ENCODE data around the gene MZB1.

MZB1 gene

GRCh38 chr5:139389701-139390638, at the start of gene MZB1:
Gene MZB1, minus strand, starts transcription at chr5:139389913. Its CDS starts 57 bp downstream, at chr5:139389856.
- no peak for DNase-seq

GRCh38 chr5:139439013-139439903, 49.5 kb upstream of the MZB1 start, which contains the start of gene DNAJC18:
Gene DNAJC18, minus strand, starts transcription at chr5:139439525. Its CDS starts 80 bp downstream, at chr5:139439445.
- DNase-seq, result peak; percentile 88

- no peak for DNase-seq
These were observed 48.9 kb upstream of the MZB1 start for GRCh38 chr5:139438707-139439012.

- no peak for DNase-seq
These were observed 46.0 kb upstream of the MZB1 start for GRCh38 chr5:139435676-139436075.

- DNase-seq, result no peak
These were observed 42.0 kb upstream of the MZB1 start for GRCh38 chr5:139431706-139432105.

- no peak for DNase-seq
These were observed 40.3 kb upstream of the MZB1 start for GRCh38 chr5:139430015-139430414.

- DNase-seq, result no peak
These were observed 36.6 kb upstream of the MZB1 start for GRCh38 chr5:139426203-139426885.

GRCh38 chr5:139425497-139425896, 35.8 kb upstream of the MZB1 start:
- DNase-seq, result no peak

GRCh38 chr5:139422307-139422893, 32.7 kb upstream of the MZB1 start:
- peak; percentile 86 for DNase-seq

GRCh38 chr5:139419226-139420192, 29.8 kb upstream of the MZB1 start:
- DNase-seq, result no peak

- no peak for DNase-seq
These were observed 29.1 kb upstream of the MZB1 start for GRCh38 chr5:139418793-139419192.

GRCh38 chr5:139417214-139417613, 27.5 kb upstream of the MZB1 start:
- DNase-seq, result peak; percentile 61

GRCh38 chr5:139416651-139417050, 26.9 kb upstream of the MZB1 start:
- no peak for DNase-seq

- no peak for DNase-seq
These were observed 26.2 kb upstream of the MZB1 start for GRCh38 chr5:139415869-139416268.

GRCh38 chr5:139415221-139415861, 25.6 kb upstream of the MZB1 start:
- DNase-seq, result no peak

GRCh38 chr5:139414581-139415130, 24.9 kb upstream of the MZB1 start:
- no peak for DNase-seq

GRCh38 chr5:139413963-139414362, 24.2 kb upstream of the MZB1 start:
- DNase-seq, result no peak

- no peak for DNase-seq
These were observed 23.4 kb upstream of the MZB1 start for GRCh38 chr5:139413153-139413552.

GRCh38 chr5:139410993-139411828, 21.5 kb upstream of the MZB1 start:
- DNase-seq, result no peak
